Measurements from ENCODE around the gene COX19. TPM values are rescaled to one million over a fixed set of nuclear protein-coding genes. Genes with fewer than 3 reads are reported as not detected.
"Not testable (repeated sequence)": the region's sequence is repeated elsewhere in the genome, so short reads cannot be mapped to it uniquely, and the experiment has no call there.

The COX19 gene
- total RNA-seq, 4 donors from 2014 or later, result 6.3 to 13.3 (median 9.7) TPM

DNA sequence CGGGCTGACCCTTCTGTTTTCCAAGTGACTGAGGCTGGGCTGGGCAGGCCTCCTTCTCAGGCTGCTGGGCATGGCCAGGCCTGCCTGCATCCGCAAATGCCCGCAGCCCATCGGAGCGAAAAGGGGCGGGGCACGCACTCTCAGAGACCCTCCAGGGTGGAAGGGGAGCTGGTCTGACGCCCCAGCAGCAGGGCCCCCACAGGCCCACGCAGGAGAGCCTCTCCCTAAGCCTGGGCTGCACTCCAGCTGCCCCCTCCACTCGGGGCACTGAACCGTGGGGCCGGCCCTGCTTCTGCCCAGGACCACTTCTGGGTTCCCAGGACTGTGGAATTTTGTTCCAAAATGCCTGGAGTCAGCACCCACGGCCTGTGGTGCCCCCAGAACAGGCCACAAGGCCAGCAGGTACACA lies 30.2 kb downstream of the COX19 start:
- H3K9me3 ChIP-seq, result no peaks in the 10 kb centered on the region
- no peak overlapping the region for H3K27ac ChIP-seq (replicated peaks in 1 of 4)
- peaks cover 0 to 9% (median 0%) of the 10 kb centered on the region in 4 donors for H3K36me3 ChIP-seq
- WGBS, result 75% methylated on average over 1 of the region's 13 CpGs
- H3K27me3 ChIP-seq, result no peaks in the 10 kb centered on the region
- DNase-seq (ENCODE audit: extremely low spot score), result no peak
- no peaks in the 10 kb centered on the region for H3K4me1 ChIP-seq
- no peak overlapping the region for H3K4me3 ChIP-seq
- intact Hi-C loops (cut with DNase I), result no loop called here
- no peak for TF ChIP-seq CTCF (IDR thresholded peaks at IDR 0.05)
- no peak for TF ChIP-seq EP300 (IDR thresholded peaks at IDR 0.05)
- TF ChIP-seq POLR2A (IDR thresholded peaks at IDR 0.05; ENCODE audit: low read depth), result no peak
- TF ChIP-seq POLR2AphosphoS5 (IDR thresholded peaks at IDR 0.05), result no peak

GRCh38 chr7:944744-945143 lies 30.6 kb downstream of the COX19 start:
- Histone ChIP-seq H3K36me3 (peaks cover 0 to 6% (median 0%) of the 10 kb centered on the region in 4 donors), H3K27me3 (no peaks in the 10 kb centered on the region), H3K4me1 (no peaks in the 10 kb centered on the region), H3K9me3 (no peaks in the 10 kb centered on the region), H3K4me3 (no peak overlapping the region), H3K27ac (replicated peaks in 1 of 4) (no peak overlapping the region)
- intact Hi-C loops (cut with DNase I), result no loop called here
- DNase-seq (ENCODE audit: extremely low spot score), result no peak
- TF ChIP-seq POLR2A (IDR thresholded peaks at IDR 0.05; ENCODE audit: low read depth), result no peak
- 90% methylated on average over 5 of the region's 5 CpGs for WGBS

GRCh38 chr7:943793-944192 lies 31.6 kb downstream of the COX19 start:
- H3K9me3 ChIP-seq; H3K27ac ChIP-seq (replicated peaks in 1 of 4); H3K36me3 ChIP-seq; H3K4me1 ChIP-seq; intact Hi-C loops (cut with DNase I); DNase-seq (ENCODE audit: extremely low spot score); H3K4me3 ChIP-seq; H3K27me3 ChIP-seq: not testable (repeated sequence)
- WGBS, result 91% methylated on average over 4 of the region's 4 CpGs

- no peaks in the 10 kb centered on the region for H3K9me3 ChIP-seq
- H3K4me3 ChIP-seq, result no peak overlapping the region
- H3K27ac ChIP-seq (replicated peaks in 1 of 4), result no peak overlapping the region
- no peaks in the 10 kb centered on the region for H3K27me3 ChIP-seq
- H3K4me1 ChIP-seq, result no peaks in the 10 kb centered on the region
- no peaks in the 10 kb centered on the region for H3K36me3 ChIP-seq
- WGBS, result 42% methylated on average over 2 of the region's 2 CpGs
- DNase-seq (ENCODE audit: extremely low spot score), result no peak
- TF ChIP-seq POLR2AphosphoS5 (IDR thresholded peaks at IDR 0.05), result no peak
- no peak for TF ChIP-seq POLR2A (IDR thresholded peaks at IDR 0.05; ENCODE audit: low read depth)
- TF ChIP-seq CTCF (IDR thresholded peaks at IDR 0.05), result no peak
- no peak for TF ChIP-seq EP300 (IDR thresholded peaks at IDR 0.05)
- intact Hi-C loops (cut with DNase I), result no loop called here
Measured at GRCh38 chr7:940599-941408, 34.5 kb downstream of the COX19 start.

DNA sequence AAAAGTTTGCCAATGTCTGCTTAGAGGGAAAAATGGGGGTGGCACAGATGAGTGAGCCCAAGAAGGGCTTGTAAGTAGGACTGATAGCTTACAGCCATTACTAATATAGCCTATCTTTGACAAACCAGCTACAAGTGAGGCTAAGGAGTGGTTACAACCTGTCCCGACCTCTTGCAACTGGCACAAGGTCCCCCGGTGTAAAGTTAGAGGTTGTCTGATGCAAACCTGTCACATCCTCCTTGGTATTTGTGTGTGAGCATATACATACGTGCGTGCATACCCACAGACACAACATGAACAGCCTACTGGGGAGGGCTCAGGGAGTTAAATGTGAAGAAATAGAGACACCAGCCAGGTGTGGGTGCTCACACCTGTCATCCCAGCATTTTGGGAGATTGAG lies 35.5 kb downstream of the COX19 start:
- H3K9me3 ChIP-seq, result no peaks in the 10 kb centered on the region
- WGBS, result 88% methylated on average over 4 of the region's 4 CpGs
- H3K27me3 ChIP-seq, result no peaks in the 10 kb centered on the region
- H3K4me1 ChIP-seq, result no peaks in the 10 kb centered on the region
- H3K4me3 ChIP-seq, result no peak overlapping the region
- no peak for DNase-seq (ENCODE audit: extremely low spot score)
- H3K36me3 ChIP-seq, result peaks cover 0 to 8% (median 4%) of the 10 kb centered on the region in 4 donors
- H3K27ac ChIP-seq (replicated peaks in 1 of 4), result no peak overlapping the region
- TF ChIP-seq CTCF (IDR thresholded peaks at IDR 0.05) (no peak), EP300 (IDR thresholded peaks at IDR 0.05) (no peak), POLR2A (IDR thresholded peaks at IDR 0.05; ENCODE audit: low read depth) (no peak), POLR2AphosphoS5 (IDR thresholded peaks at IDR 0.05) (no peak)
- intact Hi-C loops (cut with DNase I), result no loop called here
